ENCODE measurements around the gene PARD3B. TPM values are rescaled to one million over a fixed set of nuclear protein-coding genes. Genes with fewer than 3 reads are reported as not detected.

Gene PARD3B, protein sequence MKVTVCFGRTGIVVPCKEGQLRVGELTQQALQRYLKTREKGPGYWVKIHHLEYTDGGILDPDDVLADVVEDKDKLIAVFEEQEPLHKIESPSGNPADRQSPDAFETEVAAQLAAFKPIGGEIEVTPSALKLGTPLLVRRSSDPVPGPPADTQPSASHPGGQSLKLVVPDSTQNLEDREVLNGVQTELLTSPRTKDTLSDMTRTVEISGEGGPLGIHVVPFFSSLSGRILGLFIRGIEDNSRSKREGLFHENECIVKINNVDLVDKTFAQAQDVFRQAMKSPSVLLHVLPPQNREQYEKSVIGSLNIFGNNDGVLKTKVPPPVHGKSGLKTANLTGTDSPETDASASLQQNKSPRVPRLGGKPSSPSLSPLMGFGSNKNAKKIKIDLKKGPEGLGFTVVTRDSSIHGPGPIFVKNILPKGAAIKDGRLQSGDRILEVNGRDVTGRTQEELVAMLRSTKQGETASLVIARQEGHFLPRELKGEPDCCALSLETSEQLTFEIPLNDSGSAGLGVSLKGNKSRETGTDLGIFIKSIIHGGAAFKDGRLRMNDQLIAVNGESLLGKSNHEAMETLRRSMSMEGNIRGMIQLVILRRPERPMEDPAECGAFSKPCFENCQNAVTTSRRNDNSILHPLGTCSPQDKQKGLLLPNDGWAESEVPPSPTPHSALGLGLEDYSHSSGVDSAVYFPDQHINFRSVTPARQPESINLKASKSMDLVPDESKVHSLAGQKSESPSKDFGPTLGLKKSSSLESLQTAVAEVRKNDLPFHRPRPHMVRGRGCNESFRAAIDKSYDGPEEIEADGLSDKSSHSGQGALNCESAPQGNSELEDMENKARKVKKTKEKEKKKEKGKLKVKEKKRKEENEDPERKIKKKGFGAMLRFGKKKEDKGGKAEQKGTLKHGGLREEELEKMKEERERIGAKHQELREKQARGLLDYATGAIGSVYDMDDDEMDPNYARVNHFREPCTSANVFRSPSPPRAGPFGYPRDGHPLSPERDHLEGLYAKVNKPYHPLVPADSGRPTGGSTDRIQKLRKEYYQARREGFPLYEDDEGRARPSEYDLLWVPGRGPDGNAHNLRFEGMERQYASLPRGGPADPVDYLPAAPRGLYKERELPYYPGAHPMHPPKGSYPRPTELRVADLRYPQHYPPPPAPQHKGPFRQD (N-terminal part only)
- total RNA-seq: 10 to 100 TPM; 21.8 to 85.6 (median 36.1) TPM

DNA sequence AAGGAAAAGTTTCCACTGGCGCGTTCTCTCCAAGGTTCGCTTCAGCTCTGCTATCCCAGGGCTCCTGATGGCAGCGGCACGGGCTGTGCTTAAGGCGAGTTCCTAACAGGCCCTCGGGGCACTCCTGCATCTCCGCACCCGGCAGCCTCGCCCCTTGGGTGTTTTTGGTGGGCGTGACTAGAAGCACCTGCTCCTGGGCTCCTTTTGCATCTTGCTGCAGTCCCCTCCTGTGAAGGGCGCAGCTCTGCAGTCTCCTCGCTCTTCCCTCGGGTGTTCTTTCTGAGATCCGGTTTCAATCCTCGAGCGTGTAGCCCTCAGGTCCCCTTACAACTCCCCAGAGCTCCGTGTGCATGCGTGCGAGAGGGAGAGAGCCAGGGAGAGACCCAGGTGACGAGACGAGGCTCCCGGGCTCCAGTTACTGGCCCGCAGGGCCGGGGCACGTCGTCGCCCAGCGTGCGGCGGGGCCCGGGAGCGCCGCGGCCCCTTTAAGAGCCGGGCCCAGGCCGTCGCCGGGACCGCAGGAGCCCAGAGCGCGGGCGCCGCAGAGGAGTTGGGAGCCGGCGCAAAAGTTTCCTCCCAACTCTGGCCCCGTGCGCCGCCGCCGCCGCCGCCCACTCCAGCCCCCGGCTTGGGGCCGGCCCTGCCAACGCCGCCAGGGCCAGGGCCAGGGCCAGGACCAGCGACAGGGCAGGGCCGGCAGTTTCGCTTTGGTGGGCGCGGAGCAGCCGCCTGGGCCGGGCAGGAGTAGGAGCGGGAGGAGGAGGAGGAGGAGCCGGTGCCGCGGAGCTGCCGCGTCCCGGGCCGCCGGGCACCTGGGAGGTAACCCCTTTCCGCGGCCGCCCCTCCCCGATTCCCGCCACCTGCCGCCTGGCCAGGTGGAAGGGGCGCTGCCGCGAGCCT is at the start of gene PARD3B:
PARD3B (plus strand) TSS at position 515 of the 900 bp plus-strand sequence. CDS start 525 bp downstream, outside the sequence.
- no peaks in the 10 kb centered on the region for H3K4me1 ChIP-seq
- H3K36me3 ChIP-seq: no peaks in the 10 kb centered on the region
- TF ChIP-seq POLR2A (IDR thresholded peaks at IDR 0.05): peak in 1 of 2 donors; percentile 41
- TF ChIP-seq, protein P1, sequence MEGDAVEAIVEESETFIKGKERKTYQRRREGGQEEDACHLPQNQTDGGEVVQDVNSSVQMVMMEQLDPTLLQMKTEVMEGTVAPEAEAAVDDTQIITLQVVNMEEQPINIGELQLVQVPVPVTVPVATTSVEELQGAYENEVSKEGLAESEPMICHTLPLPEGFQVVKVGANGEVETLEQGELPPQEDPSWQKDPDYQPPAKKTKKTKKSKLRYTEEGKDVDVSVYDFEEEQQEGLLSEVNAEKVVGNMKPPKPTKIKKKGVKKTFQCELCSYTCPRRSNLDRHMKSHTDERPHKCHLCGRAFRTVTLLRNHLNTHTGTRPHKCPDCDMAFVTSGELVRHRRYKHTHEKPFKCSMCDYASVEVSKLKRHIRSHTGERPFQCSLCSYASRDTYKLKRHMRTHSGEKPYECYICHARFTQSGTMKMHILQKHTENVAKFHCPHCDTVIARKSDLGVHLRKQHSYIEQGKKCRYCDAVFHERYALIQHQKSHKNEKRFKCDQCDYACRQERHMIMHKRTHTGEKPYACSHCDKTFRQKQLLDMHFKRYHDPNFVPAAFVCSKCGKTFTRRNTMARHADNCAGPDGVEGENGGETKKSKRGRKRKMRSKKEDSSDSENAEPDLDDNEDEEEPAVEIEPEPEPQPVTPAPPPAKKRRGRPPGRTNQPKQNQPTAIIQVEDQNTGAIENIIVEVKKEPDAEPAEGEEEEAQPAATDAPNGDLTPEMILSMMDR (IDR thresholded peaks at IDR 0.05): no peak
- H3K4me3 ChIP-seq: peak within 1 kb of the TSS; percentile 55 to 85
- intact Hi-C loops (cut with DNase I; ENCODE audit: low total_unique reads): no loop called here
- H3K9me3 ChIP-seq: no peaks in the 10 kb centered on the region
- peak within 1 kb of the TSS; percentile 84 to 88 for H3K27ac ChIP-seq
- no peaks in the 10 kb centered on the region for H3K27me3 ChIP-seq
- DNase-seq: peak; percentile 44 to 53

DNA sequence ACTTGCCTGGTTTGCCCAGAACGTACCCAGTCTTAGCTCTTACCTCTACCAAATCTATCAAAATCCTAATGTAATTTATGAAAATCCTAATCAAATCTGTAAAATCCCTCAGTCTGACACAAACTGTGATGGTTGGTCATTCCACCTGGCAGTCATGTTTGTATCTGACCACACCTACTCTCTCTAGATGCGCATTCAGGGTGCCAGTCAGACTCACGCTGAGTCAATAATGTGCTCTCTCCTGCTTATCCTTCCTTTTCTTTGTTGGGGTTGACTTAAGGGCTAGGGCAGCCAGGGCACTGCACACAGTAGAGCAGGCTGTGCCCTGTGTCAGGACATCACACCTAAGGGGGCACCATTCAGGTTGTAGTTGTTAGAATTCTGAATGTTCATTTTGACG is 48.5 kb upstream of the PARD3B start:
- H3K27ac ChIP-seq: no peak overlapping the region
- no peaks in the 10 kb centered on the region for H3K36me3 ChIP-seq
- intact Hi-C loops (cut with DNase I; ENCODE audit: low total_unique reads): no loop called here
- no peaks in the 10 kb centered on the region for H3K4me1 ChIP-seq
- no peak for TF ChIP-seq POLR2A (IDR thresholded peaks at IDR 0.05)
- TF ChIP-seq, protein P1 (IDR thresholded peaks at IDR 0.05): no peak
- no peak for DNase-seq
- no peaks in the 10 kb centered on the region for H3K27me3 ChIP-seq
- no peaks in the 10 kb centered on the region for H3K9me3 ChIP-seq
- no peak overlapping the region for H3K4me3 ChIP-seq

DNA sequence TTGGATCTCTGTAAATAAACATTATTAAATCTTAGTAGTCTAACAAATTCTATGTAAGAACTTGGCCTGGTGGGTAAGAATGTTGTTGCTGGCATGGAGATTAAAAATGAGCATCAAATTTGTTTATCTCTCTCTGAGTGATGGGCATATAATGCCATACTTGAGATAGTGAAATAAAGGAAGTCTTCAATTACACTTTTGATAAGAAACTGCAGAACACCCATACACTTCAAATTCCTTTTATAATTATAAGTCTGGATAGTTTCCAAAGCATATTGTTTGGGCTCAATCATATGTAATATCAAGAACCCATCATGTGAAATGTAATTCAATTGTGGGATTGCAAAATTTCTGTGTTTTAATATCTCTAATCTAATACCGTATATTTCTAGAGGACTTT is 47.4 kb upstream of the PARD3B start:
- Histone ChIP-seq H3K36me3 (no peaks in the 10 kb centered on the region), H3K4me3 (no peak overlapping the region), H3K9me3 (no peaks in the 10 kb centered on the region), H3K27me3 (no peaks in the 10 kb centered on the region), H3K4me1 (no peaks in the 10 kb centered on the region), H3K27ac (no peak overlapping the region)
- TF ChIP-seq POLR2A (IDR thresholded peaks at IDR 0.05): no peak
- TF ChIP-seq, protein P1 (IDR thresholded peaks at IDR 0.05): no peak
- intact Hi-C loops (cut with DNase I; ENCODE audit: low total_unique reads): no loop called here
- no peak for DNase-seq

DNA sequence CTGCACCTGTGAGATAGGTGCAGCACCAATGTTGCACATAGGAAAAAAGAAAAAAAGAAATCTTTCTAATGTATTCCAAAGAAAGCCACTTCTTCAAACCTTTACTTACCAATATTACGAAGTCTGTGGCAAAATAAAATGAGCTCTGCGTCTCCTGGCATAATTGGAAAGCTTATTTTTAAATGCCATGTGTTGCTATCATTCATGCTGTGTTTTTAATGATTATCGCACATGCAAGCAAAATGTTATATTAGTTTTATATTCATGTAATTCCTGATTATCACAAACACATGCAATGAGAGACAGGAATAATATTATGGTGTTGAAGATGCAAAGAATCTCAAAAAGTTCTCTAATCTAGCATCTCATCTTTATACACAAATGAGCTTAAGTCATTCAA is 47.0 kb upstream of the PARD3B start:
- Histone ChIP-seq H3K9me3 (no peaks in the 10 kb centered on the region), H3K36me3 (no peaks in the 10 kb centered on the region), H3K27ac (no peak overlapping the region), H3K27me3 (no peaks in the 10 kb centered on the region), H3K4me3 (no peak overlapping the region), H3K4me1 (no peaks in the 10 kb centered on the region)
- no peak for DNase-seq
- intact Hi-C loops (cut with DNase I; ENCODE audit: low total_unique reads): no loop called here
- TF ChIP-seq, protein P1 (IDR thresholded peaks at IDR 0.05): no peak
- no peak for TF ChIP-seq POLR2A (IDR thresholded peaks at IDR 0.05)
